ENCODE results near the gene RANBP3. TPM values are rescaled to one million over a fixed set of nuclear protein-coding genes. Genes with fewer than 3 reads are reported as not detected.
"Not testable (repeated sequence)": the region's sequence is repeated elsewhere in the genome, so short reads cannot be mapped to it uniquely, and the experiment has no call there.

The RANBP3 gene
- polyA plus RNA-seq, 10 donors = 38.4 to 50.4 (median 46.4) TPM

- no peak for DNase-seq
These were observed 88.5 kb downstream of the RANBP3 start for GRCh38 chr19:5889288-5889971.

GRCh38 chr19:5884065-5884811 lies 93.7 kb downstream of the RANBP3 start:
- DNase-seq = not testable (repeated sequence)

- DNase-seq = not testable (repeated sequence)
These were observed 94.6 kb downstream of the RANBP3 start for GRCh38 chr19:5883157-5883873.

- no peak for DNase-seq
These were observed 95.4 kb downstream of the RANBP3 start for GRCh38 chr19:5882421-5882968.

- DNase-seq = no peak
These were observed 96.2 kb downstream of the RANBP3 start for GRCh38 chr19:5881543-5882299.

GRCh38 chr19:5880604-5881078 lies 97.3 kb downstream of the RANBP3 start:
- peak; percentile 72 to 83 (median 80) for DNase-seq

GRCh38 chr19:5880196-5880595 lies 97.7 kb downstream of the RANBP3 start:
- no peak for DNase-seq

- DNase-seq = no peak
These were observed 100.1 kb downstream of the RANBP3 start for GRCh38 chr19:5877882-5878281.

GRCh38 chr19:5877427-5877826 lies 100.5 kb downstream of the RANBP3 start:
- DNase-seq = no peak

GRCh38 chr19:5874496-5874895 lies 103.4 kb downstream of the RANBP3 start:
- DNase-seq = not testable (repeated sequence)

- no peak for DNase-seq
These were observed 104.2 kb downstream of the RANBP3 start for GRCh38 chr19:5873617-5874199.

- no peak for DNase-seq
These were observed 107.0 kb downstream of the RANBP3 start for GRCh38 chr19:5870986-5871394.

- no peak for DNase-seq
These were observed 110.5 kb downstream of the RANBP3 start for GRCh38 chr19:5867201-5868136.

Other genes with a start within 250 kb of the RANBP3 start
- gene PRR22, start 193.4 kb downstream of the RANBP3 start, polyA plus RNA-seq (ENCODE audit: insufficient read length in 10 of 10) = 1 to 10 TPM in 9 of 10 donors, under 1 TPM in 1; 0.97 to 2.1 (median 1.5) TPM
- 10 to 100 TPM; 14.3 to 19.6 (median 17.1) TPM for gene DUS3L, start 187.0 kb downstream of the RANBP3 start, polyA plus RNA-seq (ENCODE audit: insufficient read length in 10 of 10)
- gene NRTN, start 173.1 kb downstream of the RANBP3 start, polyA plus RNA-seq (ENCODE audit: insufficient read length in 10 of 10) = 1 to 10 TPM in 2 of 10 donors, under 1 TPM in 8; 0.18 to 2.0 (median 0.33) TPM
- not detected for gene FUT6, start 138.4 kb downstream of the RANBP3 start, polyA plus RNA-seq (ENCODE audit: insufficient read length in 10 of 10)
- under 1 TPM in 7 of 10 donors, not detected in 3; 0.07 to 0.43 (median 0.20) TPM for gene FUT3, start 126.7 kb downstream of the RANBP3 start, polyA plus RNA-seq (ENCODE audit: insufficient read length in 10 of 10)
- gene FUT5, start 107.6 kb downstream of the RANBP3 start, polyA plus RNA-seq (ENCODE audit: insufficient read length in 10 of 10) = under 1 TPM in 3 of 10 donors, not detected in 7; 0.08 to 0.17 (median 0.13) TPM
- 100 to 1,000 TPM; 142 to 217 (median 157) TPM for gene NDUFA11, start 74.3 kb downstream of the RANBP3 start, polyA plus RNA-seq (ENCODE audit: insufficient read length in 10 of 10)
- 1 to 10 TPM; 2.5 to 5.0 (median 3.1) TPM for gene VMAC, start 73.3 kb downstream of the RANBP3 start, polyA plus RNA-seq (ENCODE audit: insufficient read length in 10 of 10)
- gene CAPS, start 63.9 kb downstream of the RANBP3 start, polyA plus RNA-seq (ENCODE audit: insufficient read length in 10 of 10) = 1 to 10 TPM; 3.2 to 8.3 (median 4.7) TPM
- 10 to 100 TPM in 1 of 10 donors, 1 to 10 TPM in 9; 5.2 to 10.9 (median 6.9) TPM for gene RFX2, start 132.4 kb upstream of the RANBP3 start, polyA plus RNA-seq (ENCODE audit: insufficient read length in 10 of 10)
- 1 to 10 TPM in 1 of 10 donors, under 1 TPM in 9; 0.11 to 1.5 (median 0.38) TPM for gene ACSBG2, start 157.5 kb upstream of the RANBP3 start, polyA plus RNA-seq (ENCODE audit: insufficient read length in 10 of 10)

All from muscle of back (tissue), 11 donors.